ENCODE measurements around the gene DTX4. TPM values are rescaled to one million over a fixed set of nuclear protein-coding genes. Genes with fewer than 3 reads are reported as not detected.

DTX4 gene
- total RNA-seq, 1 experiment from 2014 or later, result 96.7 TPM

DNA sequence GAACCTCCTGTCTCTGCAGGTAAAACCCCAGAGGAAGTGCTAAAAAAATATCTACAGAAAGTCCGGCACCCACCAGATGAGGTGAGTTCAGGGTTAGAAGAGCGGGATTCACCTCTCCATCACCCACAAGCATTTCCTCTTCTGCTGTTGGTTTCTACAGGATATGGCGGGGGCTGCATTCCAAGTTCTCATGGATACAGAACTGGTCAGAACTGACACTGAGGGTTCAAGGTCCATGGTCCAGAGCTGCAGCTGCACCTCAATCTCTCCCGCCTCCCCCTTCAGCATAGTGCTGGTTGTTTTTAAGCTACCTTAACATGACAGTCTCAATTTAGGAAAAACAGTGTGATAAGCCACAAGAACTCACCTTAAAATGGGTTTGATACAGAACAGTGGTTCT lies 19.2 kb downstream of the DTX4 start:
- no peaks in the 10 kb centered on the region for H3K27me3 Mint-ChIP-seq (ENCODE audit: insufficient read depth, unreplicated experiment)
- intact Hi-C loops (cut with micrococcal nuclease; ENCODE audit: unreplicated experiment), result no loop called here
- no peak for DNase-seq
- CTCF ChIA-PET, result interaction anchor here (0.6 to 1.0 kb wide), 2 partner anchors 16 to 332 kb away, joined by 3 to 6 read pairs; no protein-coding TSS in a partner anchor
- H3K36me3 ChIP-seq (ENCODE audit: control insufficient read depth, insufficient read depth, low read length), result peaks cover 18% of the 10 kb centered on the region
- POLR2A ChIA-PET, result no interaction called here
- BruUV-seq (replicated peaks), result no TSS peak
- peaks cover 33% of the 10 kb centered on the region for H3K4me1 Mint-ChIP-seq (ENCODE audit: low read depth, unreplicated experiment)
- H3K4me1 ChIP-seq, result peaks cover 45% of the 10 kb centered on the region
- H3K4me3 Mint-ChIP-seq (ENCODE audit: unreplicated experiment), result no peak overlapping the region
- H3K4me3 ChIP-seq (ENCODE audit: low read depth, low read length), result no peak overlapping the region
- H3K27me3 ChIP-seq (replicated peaks; ENCODE audit: control insufficient read depth, insufficient read depth, low read length), result no peaks in the 10 kb centered on the region
- TF ChIP-seq, protein P1, sequence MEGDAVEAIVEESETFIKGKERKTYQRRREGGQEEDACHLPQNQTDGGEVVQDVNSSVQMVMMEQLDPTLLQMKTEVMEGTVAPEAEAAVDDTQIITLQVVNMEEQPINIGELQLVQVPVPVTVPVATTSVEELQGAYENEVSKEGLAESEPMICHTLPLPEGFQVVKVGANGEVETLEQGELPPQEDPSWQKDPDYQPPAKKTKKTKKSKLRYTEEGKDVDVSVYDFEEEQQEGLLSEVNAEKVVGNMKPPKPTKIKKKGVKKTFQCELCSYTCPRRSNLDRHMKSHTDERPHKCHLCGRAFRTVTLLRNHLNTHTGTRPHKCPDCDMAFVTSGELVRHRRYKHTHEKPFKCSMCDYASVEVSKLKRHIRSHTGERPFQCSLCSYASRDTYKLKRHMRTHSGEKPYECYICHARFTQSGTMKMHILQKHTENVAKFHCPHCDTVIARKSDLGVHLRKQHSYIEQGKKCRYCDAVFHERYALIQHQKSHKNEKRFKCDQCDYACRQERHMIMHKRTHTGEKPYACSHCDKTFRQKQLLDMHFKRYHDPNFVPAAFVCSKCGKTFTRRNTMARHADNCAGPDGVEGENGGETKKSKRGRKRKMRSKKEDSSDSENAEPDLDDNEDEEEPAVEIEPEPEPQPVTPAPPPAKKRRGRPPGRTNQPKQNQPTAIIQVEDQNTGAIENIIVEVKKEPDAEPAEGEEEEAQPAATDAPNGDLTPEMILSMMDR (IDR thresholded peaks at IDR 0.05; ENCODE audit: insufficient read depth in 1 of 2, low read depth in 1 of 2, low read length in 1 of 2, severe bottlenecking in 1 of 2, unreplicated experiment in 1 of 2), result no peak
- H3K36me3 Mint-ChIP-seq (ENCODE audit: insufficient read depth, unreplicated experiment), result peaks cover 100% of the 10 kb centered on the region
- no peaks in the 10 kb centered on the region for H3K9me3 ChIP-seq
- H3K27ac Mint-ChIP-seq (ENCODE audit: unreplicated experiment), result no peak overlapping the region
- peaks cover 10% of the 10 kb centered on the region for H3K9me3 Mint-ChIP-seq (ENCODE audit: unreplicated experiment)

DNA sequence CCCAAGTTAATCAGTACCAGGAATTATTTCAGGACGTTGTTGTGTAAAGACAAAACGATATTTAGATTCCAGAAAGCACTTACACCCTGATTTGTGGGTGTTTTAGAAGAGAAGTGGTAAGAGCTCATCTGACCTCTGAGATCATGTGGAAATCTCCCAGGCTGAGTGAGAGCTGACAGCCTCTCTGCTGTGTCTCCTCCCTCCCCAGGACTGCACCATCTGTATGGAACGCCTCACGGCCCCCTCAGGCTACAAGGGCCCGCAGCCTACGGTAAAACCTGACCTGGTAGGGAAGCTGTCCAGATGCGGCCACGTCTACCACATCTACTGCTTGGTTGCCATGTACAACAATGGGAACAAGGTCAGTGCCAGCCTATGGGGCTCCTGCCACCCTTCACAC lies 20.0 kb downstream of the DTX4 start:
- CTCF ChIA-PET, result interaction anchor here (0.6 kb wide), 1 partner anchor 331 kb away, joined by 6 read pairs; no protein-coding TSS in a partner anchor
- DNase-seq, result no peak
- H3K4me1 ChIP-seq, result peaks cover 39% of the 10 kb centered on the region
- no peaks in the 10 kb centered on the region for H3K27me3 Mint-ChIP-seq (ENCODE audit: insufficient read depth, unreplicated experiment)
- no TSS peak for BruUV-seq (replicated peaks)
- intact Hi-C loops (cut with micrococcal nuclease; ENCODE audit: unreplicated experiment), result no loop called here
- no peak overlapping the region for H3K4me3 ChIP-seq (ENCODE audit: low read depth, low read length)
- H3K4me3 Mint-ChIP-seq (ENCODE audit: unreplicated experiment), result no peak overlapping the region
- H3K36me3 ChIP-seq (ENCODE audit: control insufficient read depth, insufficient read depth, low read length), result peaks cover 21% of the 10 kb centered on the region
- no peaks in the 10 kb centered on the region for H3K27me3 ChIP-seq (replicated peaks; ENCODE audit: control insufficient read depth, insufficient read depth, low read length)
- POLR2A ChIA-PET, result interaction anchor here (1.5 kb wide), 1 partner anchor 18 kb away, joined by 5 read pairs; no protein-coding TSS in a partner anchor
- no peak overlapping the region for H3K27ac Mint-ChIP-seq (ENCODE audit: unreplicated experiment)
- H3K9me3 Mint-ChIP-seq (ENCODE audit: unreplicated experiment), result peaks cover 10% of the 10 kb centered on the region
- peaks cover 27% of the 10 kb centered on the region for H3K4me1 Mint-ChIP-seq (ENCODE audit: low read depth, unreplicated experiment)
- H3K9me3 ChIP-seq, result no peaks in the 10 kb centered on the region
- H3K36me3 Mint-ChIP-seq (ENCODE audit: insufficient read depth, unreplicated experiment), result peaks cover 100% of the 10 kb centered on the region
- TF ChIP-seq, protein P1 (IDR thresholded peaks at IDR 0.05; ENCODE audit: insufficient read depth in 1 of 2, low read depth in 1 of 2, low read length in 1 of 2, severe bottlenecking in 1 of 2, unreplicated experiment in 1 of 2), result no peak

DNA sequence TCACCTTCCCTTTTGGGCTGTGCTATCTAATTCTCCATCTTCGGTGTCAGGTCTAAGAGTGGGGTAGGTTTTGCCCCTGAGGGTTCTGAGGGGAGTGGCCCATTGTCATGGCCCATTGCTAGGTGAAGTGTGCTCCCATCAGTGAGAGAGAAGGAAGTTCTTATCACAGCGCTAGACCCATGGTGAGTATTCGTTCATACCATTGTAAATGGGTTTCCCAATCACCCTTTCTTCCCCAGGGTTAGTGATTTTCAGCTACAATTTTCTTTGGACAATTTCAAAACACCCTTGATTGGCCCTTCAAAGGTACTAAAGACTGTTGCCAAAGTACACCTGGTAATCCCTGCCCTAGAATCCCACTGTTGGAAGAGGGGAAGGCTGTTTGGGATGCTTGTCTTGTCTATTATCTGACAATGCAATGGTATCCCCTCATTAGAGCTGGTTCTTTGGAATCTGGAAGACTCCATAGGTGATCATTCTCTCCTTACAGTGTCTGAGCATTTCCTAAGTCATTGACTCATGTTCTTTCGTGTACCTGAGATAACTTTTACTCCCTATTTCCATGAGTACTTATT lies 20.6 kb downstream of the DTX4 start:
- no peaks in the 10 kb centered on the region for H3K27me3 Mint-ChIP-seq (ENCODE audit: insufficient read depth, unreplicated experiment)
- Histone ChIP-seq H3K36me3 (ENCODE audit: control insufficient read depth, insufficient read depth, low read length) (peaks cover 18% of the 10 kb centered on the region), H3K4me1 (peaks cover 32% of the 10 kb centered on the region), H3K27me3 (replicated peaks; ENCODE audit: control insufficient read depth, insufficient read depth, low read length) (no peaks in the 10 kb centered on the region), H3K4me3 (ENCODE audit: low read depth, low read length) (no peak overlapping the region), H3K9me3 (no peaks in the 10 kb centered on the region)
- peaks cover 26% of the 10 kb centered on the region for H3K4me1 Mint-ChIP-seq (ENCODE audit: low read depth, unreplicated experiment)
- peaks cover 100% of the 10 kb centered on the region for H3K36me3 Mint-ChIP-seq (ENCODE audit: insufficient read depth, unreplicated experiment)
- ChIA-PET POLR2A (interaction anchor here (1.5 kb wide), 1 partner anchor 18 kb away, joined by 5 read pairs; no protein-coding TSS in a partner anchor), CTCF (no interaction called here)
- intact Hi-C loops (cut with micrococcal nuclease; ENCODE audit: unreplicated experiment), result no loop called here
- TF ChIP-seq, protein P1 (IDR thresholded peaks at IDR 0.05; ENCODE audit: insufficient read depth in 1 of 2, low read depth in 1 of 2, low read length in 1 of 2, severe bottlenecking in 1 of 2, unreplicated experiment in 1 of 2), result no peak
- no peak overlapping the region for H3K27ac Mint-ChIP-seq (ENCODE audit: unreplicated experiment)
- DNase-seq, result no peak
- no peak overlapping the region for H3K4me3 Mint-ChIP-seq (ENCODE audit: unreplicated experiment)
- no TSS peak for BruUV-seq (replicated peaks)
- peaks cover 10% of the 10 kb centered on the region for H3K9me3 Mint-ChIP-seq (ENCODE audit: unreplicated experiment)

Measured in Caco-2 (cell line).